ENCODE results near the gene PLGRKT.

DNA sequence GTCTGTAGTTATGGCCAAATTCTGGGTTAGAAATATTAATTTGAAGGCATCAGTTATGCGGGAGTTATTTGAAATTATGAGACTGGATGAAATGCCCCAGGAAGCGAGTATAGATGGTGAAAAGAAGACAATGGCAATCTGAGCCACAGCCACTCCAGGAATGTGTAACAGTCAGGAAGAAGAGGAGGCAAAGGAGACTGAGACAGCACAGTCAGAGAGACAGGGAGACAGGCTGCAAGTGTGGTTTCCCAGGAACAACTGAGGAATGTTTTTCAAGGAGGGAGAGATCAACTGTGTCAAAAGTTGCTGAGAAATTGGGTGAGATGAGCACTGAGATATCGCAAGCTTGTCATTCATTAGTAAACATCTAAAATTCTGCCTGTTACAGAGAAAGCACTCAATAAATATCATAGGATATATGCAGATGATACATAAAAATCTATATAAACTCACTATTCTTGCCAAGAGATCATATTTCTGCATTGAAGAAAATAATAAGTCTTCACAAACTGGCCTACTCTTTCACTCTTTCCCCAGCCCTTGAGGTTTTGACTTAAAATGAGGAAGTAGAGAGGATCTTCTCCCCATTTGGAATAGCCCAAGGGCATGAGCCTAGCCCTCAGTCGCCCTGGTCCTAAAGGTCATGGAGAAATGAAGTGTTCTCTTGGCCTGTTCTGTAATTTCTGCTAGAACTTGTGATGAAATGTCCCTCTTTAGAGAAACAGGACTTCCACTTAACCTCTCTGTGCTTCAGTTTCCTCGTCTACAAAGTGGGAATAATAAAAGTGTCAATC, 49.5 kb downstream of the PLGRKT start:
- TF ChIP-seq, protein P1, sequence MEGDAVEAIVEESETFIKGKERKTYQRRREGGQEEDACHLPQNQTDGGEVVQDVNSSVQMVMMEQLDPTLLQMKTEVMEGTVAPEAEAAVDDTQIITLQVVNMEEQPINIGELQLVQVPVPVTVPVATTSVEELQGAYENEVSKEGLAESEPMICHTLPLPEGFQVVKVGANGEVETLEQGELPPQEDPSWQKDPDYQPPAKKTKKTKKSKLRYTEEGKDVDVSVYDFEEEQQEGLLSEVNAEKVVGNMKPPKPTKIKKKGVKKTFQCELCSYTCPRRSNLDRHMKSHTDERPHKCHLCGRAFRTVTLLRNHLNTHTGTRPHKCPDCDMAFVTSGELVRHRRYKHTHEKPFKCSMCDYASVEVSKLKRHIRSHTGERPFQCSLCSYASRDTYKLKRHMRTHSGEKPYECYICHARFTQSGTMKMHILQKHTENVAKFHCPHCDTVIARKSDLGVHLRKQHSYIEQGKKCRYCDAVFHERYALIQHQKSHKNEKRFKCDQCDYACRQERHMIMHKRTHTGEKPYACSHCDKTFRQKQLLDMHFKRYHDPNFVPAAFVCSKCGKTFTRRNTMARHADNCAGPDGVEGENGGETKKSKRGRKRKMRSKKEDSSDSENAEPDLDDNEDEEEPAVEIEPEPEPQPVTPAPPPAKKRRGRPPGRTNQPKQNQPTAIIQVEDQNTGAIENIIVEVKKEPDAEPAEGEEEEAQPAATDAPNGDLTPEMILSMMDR (IDR thresholded peaks at IDR 0.05), result no peak
- no peak for TF ChIP-seq POLR2A (IDR thresholded peaks at IDR 0.05)
